DOHH2 (cell line): ENCODE measurements around the gene BHLHE40.

ENCODE experiments used
- H3F3A ChIP-seq: fragments of 200-600 bp; sonication (generic), shearing (Covaris generic); 2 replicates; pipeline ENCODE4 v1.6.0; 2016; ENCODE audit warnings: antibody characterized with exemption, mild to moderate bottlenecking; ENCODE audit not compliant: control insufficient read depth, insufficient read depth
- H3K27ac ChIP-seq: fragments of 200-600 bp; sonication (generic); 2 replicates; pipeline ENCODE4 v1.5.1; 2014; ENCODE audit warnings: low read depth, mild to moderate bottlenecking, low read length, moderate library complexity
- H3K27me3 ChIP-seq: fragments of 200-600 bp; sonication (generic); 2 replicates; pipeline ENCODE4 v1.6.1; 2014; ENCODE audit warnings: mild to moderate bottlenecking, low read length, mixed read lengths; ENCODE audit not compliant: control insufficient read depth
- H3K36me3 ChIP-seq: fragments of 200-600 bp; sonication (generic); 2 replicates; pipeline ENCODE4 v1.6.1; 2014; ENCODE audit warnings: mild to moderate bottlenecking, low read length, moderate library complexity, mixed read lengths; ENCODE audit not compliant: control insufficient read depth
- H3K4me1 ChIP-seq: fragments of 200-600 bp; sonication (generic); 2 replicates; pipeline ENCODE4 v1.6.1; 2014; ENCODE audit warnings: mild to moderate bottlenecking, low read length, mixed read lengths; ENCODE audit not compliant: control insufficient read depth
- H3K4me2 ChIP-seq: fragments of 200-600 bp; sonication (generic); 2 replicates; pipeline ENCODE4 v1.6.0; 2014; ENCODE audit warnings: mild to moderate bottlenecking, low read length, moderate library complexity
- H3K4me3 ChIP-seq: fragments of 200-600 bp; sonication (generic); 2 replicates; pipeline ENCODE4 v1.5.1; 2014; ENCODE audit warnings: mild to moderate bottlenecking, low read length, mixed read lengths
- H3K79me2 ChIP-seq: fragments of 200-600 bp; sonication (generic); 2 replicates; pipeline ENCODE4 v1.6.1; 2014; ENCODE audit warnings: mild to moderate bottlenecking, low read length, mixed read lengths; ENCODE audit not compliant: control insufficient read depth
- H3K9me2 ChIP-seq: fragments of 200-600 bp; sonication (generic); replicated peaks from 2 replicates; pipeline ENCODE4 v1.6.1; 2014; ENCODE audit warnings: mild to moderate bottlenecking, low read length, mixed read lengths; ENCODE audit not compliant: control insufficient read depth
- H3K9me3 ChIP-seq: fragments of 200-600 bp; sonication (generic); 2 replicates; pipeline ENCODE4 v1.6.1; 2014; ENCODE audit warnings: antibody characterized with exemption, low read length, mixed read lengths; ENCODE audit not compliant: control insufficient read depth, insufficient read depth
- H4K20me1 ChIP-seq: fragments of 200-600 bp; sonication (generic); 2 replicates; pipeline ENCODE4 v1.6.0; 2014; ENCODE audit warnings: low read depth, mild to moderate bottlenecking, antibody characterized with exemption, low read length, moderate library complexity; ENCODE audit not compliant: control insufficient read depth, insufficient read depth
- EZH2phosphoT487 ChIP-seq: fragments of 200-600 bp; sonication (generic); IDR thresholded peaks from 2 replicates; pipeline ENCODE4 v1.6.1; 2017; ENCODE audit warnings: borderline replicate concordance, mild to moderate bottlenecking, antibody characterized with exemption, low read length, moderate library complexity, mixed read lengths
- TF ChIP-seq, protein P1 (sequence below): fragments of 200-600 bp; sonication (generic); IDR thresholded peaks from one replicate; pipeline ENCODE4 v1.5.1; 2014; ENCODE audit warnings: antibody characterized with exemption, mild to moderate bottlenecking, low read depth, low read length; ENCODE audit not compliant: poor library complexity, severe bottlenecking

BHLHE40 gene

DNA sequence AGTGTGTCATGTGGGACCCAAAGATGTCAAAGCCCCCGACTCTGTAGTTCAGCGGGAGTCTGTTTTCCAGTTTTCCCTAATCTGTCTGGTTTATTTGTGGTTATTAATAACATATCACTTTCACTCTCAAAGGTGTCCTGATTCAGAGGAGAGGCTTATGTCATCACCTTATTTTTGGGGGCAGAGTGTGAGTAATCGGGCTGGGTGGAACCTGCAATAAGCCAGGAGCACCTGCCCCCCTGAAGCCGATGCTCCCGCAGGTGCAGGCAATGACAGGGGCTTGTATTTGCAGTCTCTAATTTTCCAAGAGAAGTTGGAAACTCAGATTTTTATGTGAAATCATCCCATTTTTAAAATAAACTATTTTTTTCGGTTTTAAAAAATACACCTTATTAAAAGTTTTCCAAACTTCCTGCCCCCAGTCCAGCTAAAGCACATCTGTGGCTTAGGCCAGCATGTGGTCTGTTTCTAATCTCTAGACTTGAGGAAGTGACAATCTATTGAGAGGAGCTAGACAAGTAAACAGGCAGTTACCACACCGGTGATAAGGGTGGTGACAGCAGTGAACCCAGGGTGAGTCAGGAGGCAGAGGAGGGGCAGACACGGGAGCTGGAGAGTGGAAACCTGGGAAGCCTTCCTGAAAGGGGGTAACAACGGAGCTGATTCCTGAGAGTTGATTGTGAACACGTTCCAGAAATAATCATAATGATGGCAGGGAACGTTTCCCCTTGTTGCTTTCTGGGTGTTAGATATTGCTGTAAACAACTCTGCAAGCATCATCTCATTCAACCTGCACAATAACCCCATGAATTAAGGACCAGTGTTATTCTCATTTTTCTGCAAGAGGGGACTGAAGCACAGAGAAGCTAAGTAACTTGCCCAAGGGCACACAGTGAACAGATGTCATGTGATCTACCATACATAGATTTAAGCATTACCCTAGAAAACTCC, 37.2 kb downstream of the BHLHE40 start:
- no peaks in the 10 kb centered on the region for H3K9me3 ChIP-seq
- no peaks in the 10 kb centered on the region for H4K20me1 ChIP-seq
- H3K9me2 ChIP-seq: no peaks in the 10 kb centered on the region
- no peaks in the 10 kb centered on the region for H3K79me2 ChIP-seq
- H3K4me2 ChIP-seq: no peak overlapping the region
- H3K36me3 ChIP-seq: no peaks in the 10 kb centered on the region
- no peaks in the 10 kb centered on the region for H3F3A ChIP-seq
- peaks cover 28% of the 10 kb centered on the region for H3K27me3 ChIP-seq
- H3K27ac ChIP-seq: no peak overlapping the region
- H3K4me3 ChIP-seq: no peak overlapping the region
- peaks cover 26% of the 10 kb centered on the region for H3K4me1 ChIP-seq
- TF ChIP-seq EZH2phosphoT487: no peak
- TF ChIP-seq, protein P1, sequence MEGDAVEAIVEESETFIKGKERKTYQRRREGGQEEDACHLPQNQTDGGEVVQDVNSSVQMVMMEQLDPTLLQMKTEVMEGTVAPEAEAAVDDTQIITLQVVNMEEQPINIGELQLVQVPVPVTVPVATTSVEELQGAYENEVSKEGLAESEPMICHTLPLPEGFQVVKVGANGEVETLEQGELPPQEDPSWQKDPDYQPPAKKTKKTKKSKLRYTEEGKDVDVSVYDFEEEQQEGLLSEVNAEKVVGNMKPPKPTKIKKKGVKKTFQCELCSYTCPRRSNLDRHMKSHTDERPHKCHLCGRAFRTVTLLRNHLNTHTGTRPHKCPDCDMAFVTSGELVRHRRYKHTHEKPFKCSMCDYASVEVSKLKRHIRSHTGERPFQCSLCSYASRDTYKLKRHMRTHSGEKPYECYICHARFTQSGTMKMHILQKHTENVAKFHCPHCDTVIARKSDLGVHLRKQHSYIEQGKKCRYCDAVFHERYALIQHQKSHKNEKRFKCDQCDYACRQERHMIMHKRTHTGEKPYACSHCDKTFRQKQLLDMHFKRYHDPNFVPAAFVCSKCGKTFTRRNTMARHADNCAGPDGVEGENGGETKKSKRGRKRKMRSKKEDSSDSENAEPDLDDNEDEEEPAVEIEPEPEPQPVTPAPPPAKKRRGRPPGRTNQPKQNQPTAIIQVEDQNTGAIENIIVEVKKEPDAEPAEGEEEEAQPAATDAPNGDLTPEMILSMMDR: no peak

GRCh38 chr3:5017925-5018531, 38.8 kb downstream of the BHLHE40 start:
- Histone ChIP-seq H3K9me2 (no peaks in the 10 kb centered on the region), H3K4me1 (peaks cover 10% of the 10 kb centered on the region), H3K4me3 (no peak overlapping the region), H3K9me3 (no peaks in the 10 kb centered on the region), H3K27me3 (peaks cover 39% of the 10 kb centered on the region), H3K79me2 (no peaks in the 10 kb centered on the region), H3K36me3 (no peaks in the 10 kb centered on the region), H3K4me2 (no peak overlapping the region), H3K27ac (no peak overlapping the region), H4K20me1 (no peaks in the 10 kb centered on the region), H3F3A (no peaks in the 10 kb centered on the region)
- TF ChIP-seq, protein P1: no peak
- TF ChIP-seq EZH2phosphoT487: no peak

DNA sequence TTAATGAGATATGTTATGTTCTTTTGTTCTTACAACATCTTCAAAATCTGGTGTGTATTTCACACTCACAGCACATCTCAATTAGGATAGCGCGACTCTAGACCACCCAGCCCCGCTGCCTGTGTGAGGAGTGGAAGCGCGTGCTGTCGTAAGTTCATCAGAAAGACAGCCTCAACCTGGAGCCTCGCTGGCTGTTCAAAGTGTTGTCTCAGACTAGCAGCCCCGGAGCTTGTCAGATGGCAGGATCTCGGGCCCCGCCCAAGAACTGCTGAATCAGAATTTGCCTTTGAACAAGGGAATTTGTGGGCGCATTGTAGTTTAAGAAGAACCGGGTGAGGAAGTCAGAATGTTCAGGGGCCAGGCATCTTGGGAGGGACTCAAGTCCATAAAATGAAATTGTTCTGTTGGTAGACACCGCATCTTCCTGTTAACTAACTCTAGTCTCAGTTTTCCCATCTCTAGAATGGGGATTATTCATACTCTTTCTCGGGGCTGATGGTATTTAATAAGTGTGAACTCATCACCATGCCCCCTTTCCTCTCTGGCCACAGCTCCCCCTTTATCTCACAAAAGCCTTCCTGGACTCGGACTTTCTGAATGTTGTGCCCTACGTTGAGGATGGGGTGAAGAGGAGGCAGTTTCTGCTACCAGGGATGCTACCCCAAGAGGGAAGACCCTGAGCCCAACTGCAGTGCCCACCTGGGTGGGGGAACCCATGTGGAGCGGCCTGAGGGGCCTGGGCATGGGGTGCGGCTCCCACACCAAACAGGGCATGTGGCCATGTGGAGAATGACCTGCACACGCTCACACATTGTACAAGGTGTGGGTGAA, 40.4 kb downstream of the BHLHE40 start:
- Histone ChIP-seq H4K20me1 (no peaks in the 10 kb centered on the region), H3K9me2 (no peaks in the 10 kb centered on the region), H3K9me3 (no peaks in the 10 kb centered on the region), H3K36me3 (no peaks in the 10 kb centered on the region), H3K4me3 (no peak overlapping the region), H3K79me2 (no peaks in the 10 kb centered on the region), H3K27me3 (peaks cover 28% of the 10 kb centered on the region), H3F3A (no peaks in the 10 kb centered on the region), H3K27ac (no peak overlapping the region), H3K4me2 (no peak overlapping the region), H3K4me1 (peaks cover 5% of the 10 kb centered on the region)
- TF ChIP-seq, protein P1: no peak
- no peak for TF ChIP-seq EZH2phosphoT487
